HG03439 (cell line): ENCODE measurements around the gene PAQR4.
"Not testable (repeated sequence)": the region's sequence is repeated elsewhere in the genome, so short reads cannot be mapped to it uniquely, and the experiment has no call there.

Source experiments
- ATAC-seq: cut with Tn5 transposase; IDR thresholded peaks from one replicate; pipeline ENCODE4 v1.9.1; 2021; ENCODE audit warnings: mild to moderate bottlenecking, moderate library complexity; ENCODE audit not compliant: unreplicated experiment

Gene PAQR4

DNA sequence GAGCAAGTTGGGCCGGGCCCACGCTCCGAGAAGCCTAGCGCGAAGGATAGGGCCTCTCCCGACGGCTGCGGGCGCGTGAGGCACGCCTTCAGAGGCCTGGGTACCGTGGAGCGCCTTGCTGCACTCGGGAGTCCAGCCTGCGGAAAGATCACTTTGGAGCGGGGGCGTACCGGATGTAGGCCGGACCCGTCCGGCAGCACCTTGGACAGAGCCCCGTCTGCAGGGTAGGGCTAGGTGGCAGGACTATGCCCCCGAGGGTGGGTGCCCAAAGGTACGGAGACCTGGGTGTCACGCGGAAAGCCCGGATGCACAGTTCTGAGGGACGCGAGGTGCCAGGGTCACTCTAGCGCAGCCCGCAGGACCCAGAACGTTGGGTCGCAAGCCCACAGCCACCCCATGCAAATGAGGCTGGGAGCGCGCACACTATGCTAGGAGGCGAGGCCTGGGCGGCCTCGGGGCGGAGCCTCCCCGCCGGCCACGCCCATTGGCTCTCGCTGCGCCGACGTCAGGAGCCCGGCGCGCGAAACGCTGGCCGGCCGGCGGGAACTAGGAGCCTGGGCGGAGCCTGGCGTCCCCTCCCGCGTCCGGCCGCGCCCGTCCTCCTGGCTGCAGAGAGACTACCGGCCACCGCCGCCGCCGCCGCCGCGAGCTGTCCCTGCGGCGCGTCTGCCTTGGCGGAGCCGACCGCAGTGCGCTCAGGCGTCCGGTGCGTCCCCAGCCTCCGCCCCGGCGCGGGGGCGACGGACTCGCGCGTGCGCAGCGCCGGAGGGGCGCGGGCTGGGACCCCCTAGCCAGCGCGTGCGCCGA is at the start of gene PAQR4:
PAQR4 (plus strand) TSS at position 611 of the 807 bp plus-strand sequence. CDS start 327 bp downstream, outside the sequence.
- peak; percentile 70 for ATAC-seq

DNA sequence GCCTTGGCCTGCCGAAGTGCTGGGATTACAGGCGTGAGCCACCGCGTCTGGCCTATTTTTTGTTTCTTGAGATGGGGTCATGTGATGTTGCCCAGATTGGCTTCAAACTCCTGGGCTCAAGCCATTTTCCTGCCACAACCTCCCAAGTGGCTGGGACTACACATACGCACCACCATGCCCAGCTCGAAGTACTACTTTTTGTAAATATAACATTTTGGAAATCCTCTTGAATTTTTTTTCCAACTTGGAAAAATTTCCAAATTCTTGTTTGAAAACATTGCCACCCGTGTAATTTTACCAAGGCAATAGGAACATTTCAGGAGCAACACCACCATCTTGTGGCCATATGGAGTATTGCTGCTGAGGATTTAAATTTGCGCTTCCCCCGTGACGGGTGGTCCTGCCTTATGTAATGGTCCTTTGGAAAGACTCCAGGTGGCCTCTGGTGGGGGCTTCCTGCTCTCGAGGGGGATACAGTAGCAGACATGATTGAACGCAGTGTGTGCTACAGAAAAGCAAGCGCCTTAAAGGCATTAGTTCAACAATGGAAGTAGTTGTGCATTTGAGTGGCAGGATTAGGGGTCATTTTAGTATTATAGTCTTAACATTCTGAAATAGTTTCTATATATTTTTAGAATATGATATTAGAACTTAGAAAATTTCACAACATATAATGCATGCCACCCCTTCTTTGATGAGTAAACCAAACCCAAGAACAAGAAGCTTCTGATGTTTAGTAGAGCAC is 49.5 kb upstream of the PAQR4 start:
- no peak for ATAC-seq

DNA sequence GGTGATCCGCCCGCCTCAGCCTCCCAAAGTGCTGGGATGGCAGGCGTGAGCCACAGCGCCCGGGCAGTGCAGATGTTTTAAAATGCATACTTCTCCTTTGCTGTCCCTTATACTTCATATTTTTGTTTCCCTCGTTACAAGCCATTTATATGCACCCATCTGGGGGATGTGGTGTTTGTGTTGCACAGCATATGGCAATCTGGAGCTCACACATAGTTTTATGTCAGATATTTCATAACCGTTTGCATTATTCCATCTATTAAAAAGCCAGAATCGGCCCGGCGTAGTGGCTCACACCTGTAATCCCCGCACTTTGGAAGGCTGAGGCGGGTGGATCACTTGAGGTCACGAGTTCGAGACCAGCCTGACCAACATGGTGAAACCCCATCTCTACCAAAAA is 45.7 kb upstream of the PAQR4 start:
- no peak for ATAC-seq

DNA sequence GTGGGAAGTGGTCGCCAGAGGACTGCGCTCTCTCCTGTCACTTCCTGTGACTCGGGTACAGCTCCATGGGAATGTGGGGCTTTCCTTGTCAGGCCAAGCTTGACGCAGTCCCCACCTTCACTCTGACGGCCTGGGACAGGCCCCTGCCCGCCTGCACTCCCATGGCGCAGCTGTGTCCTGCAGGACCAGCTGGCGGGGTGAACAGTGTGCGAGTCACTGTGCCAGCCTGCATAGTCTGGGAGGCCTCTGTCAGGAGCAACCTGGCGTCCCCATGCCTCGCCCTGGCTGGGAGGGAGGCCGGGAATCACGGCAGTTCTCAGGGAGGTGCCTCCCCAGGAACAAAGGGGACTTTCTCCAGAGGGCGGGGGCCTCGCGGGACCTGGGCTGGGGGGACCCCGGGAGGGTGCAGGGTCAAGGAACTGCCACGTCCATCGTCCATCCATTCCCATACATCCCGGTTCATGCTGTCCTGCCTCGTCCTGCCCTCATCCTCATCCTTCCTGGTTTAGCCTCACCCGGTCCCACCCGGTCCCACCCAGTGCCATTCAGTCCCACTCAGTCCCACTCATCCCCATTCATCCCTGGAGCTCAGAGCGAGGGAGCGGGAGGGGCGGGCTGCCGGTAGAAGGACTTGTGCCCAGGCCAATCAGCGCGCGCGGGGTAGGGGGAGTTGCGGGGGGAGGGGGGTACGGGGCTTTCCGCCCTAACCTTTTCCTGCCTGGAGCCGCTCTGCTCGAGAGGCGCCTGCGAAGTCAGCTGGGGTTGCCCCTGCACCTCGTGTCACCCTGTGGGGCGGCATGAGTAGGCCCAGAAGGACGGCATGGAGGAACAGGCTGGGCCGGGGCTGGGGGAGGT is 44.0 kb upstream of the PAQR4 start:
- ATAC-seq, result no peak

DNA sequence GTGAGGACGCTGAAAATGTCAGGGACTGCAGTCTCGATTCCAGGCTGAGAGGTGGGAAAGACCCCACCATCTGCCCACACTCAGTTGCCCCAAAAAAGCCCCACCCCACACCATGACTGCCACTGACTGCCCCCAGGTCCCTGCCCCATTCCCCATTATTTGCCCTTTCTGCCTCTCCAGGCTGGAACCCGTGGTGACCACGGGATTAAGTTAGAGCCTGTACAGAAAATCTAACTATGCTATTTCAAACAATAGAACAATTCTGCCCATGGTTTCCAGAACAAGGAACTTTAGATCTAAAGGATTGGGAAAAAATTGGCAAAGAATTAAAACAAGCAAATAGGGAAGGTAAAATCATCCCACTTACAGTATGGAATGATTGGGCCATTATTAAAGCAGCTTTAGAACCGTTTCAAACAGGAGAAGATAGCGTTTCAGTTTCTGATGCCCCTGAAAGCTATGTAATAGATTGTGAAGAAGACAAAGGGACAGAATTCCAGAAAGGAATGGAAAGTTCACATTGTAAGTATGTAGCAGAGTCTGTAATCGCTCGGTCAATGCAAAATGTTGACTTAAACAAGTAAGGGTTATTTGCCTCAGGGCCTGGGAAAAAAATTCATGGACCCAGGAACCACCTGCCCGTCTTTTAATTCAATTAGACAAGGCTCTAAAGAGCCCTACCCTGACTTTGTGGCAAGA is 43.0 kb upstream of the PAQR4 start:
- ATAC-seq, result no peak

DNA sequence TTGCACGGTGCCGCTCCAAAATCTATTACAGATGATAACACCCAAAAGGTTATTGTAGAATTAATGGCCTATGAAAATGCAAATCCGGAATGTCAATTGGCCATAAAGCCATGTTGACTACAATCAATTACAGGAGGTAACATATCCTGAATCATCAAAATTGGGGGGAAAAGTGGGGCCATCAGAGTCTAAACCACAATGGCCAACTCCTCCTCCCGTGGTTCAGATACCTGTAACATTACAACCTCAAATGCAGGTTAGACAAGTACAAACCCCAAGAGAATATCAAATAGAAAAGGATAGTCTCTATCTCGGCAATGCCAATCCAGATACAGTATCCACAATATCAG is 42.5 kb upstream of the PAQR4 start:
- ATAC-seq, result no peak

DNA sequence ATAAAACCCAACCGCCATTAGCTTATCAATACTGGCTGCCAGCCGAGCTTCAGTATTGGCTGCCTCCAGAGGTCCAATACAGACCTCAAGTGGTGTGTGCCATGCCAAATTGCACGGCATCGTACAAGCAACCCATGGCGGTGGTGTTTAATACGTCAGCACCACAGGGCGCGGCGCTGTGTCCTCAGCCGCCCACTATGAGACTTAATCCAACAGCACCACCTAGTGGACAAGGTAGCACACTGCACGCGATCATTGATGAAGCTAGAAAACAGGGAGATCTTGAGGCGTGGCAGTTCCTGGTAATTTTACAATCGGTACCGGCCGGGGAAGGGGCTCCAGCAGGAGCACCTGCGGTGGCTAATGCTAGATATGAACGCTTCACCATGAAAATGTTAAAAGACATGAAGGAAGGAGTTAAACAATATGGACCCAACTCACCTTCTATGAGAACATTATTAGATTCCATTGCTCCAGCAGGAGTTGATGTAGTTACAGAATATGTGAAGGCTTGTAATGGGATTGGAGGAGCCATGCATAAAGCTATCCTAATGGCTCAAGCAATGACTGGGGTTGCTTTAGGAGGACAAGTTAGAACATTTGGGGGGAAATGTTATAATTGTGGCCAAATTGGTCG is 42.0 kb upstream of the PAQR4 start:
- ATAC-seq, result peak; percentile 52

DNA sequence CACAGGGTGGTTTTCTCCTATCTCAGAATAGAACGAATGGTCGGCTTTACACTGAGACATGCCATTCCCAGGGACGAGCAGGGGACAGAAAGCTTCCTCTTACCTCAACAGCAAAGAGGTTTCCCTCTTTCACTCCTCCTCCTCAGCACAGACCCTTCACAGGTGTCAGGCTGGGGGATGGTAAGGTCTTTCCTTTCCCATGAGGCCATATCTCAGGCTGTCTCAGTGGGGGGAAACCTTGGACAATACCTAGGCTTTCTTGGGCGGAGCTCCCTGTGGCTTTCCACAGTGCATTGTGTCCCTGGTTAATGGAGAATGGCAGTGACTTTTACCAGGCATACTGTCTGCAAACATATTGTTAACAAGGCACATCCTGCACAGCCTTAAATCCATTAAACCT is 41.0 kb upstream of the PAQR4 start:
- ATAC-seq, result not testable (repeated sequence)

DNA sequence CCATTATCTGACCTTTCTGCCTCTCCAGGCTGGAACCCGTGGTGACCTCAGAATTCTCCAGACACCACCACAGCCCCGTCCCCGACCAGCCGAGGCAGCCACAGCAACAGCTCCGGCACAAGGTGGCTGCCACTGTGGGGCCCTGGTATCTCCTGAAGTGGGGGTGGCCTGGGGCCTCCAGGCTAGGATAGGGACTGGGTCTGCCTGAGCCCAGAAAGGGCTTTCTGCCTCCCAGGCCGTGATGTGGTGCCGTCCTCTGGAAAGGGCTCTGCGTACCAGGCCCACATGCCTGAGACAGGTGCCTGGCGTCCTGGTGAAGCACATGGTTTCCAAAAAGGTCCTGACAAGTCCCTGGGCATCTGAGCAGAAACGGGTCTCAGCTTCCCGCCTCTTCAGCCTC is 40.4 kb upstream of the PAQR4 start:
- ATAC-seq, result no peak

DNA sequence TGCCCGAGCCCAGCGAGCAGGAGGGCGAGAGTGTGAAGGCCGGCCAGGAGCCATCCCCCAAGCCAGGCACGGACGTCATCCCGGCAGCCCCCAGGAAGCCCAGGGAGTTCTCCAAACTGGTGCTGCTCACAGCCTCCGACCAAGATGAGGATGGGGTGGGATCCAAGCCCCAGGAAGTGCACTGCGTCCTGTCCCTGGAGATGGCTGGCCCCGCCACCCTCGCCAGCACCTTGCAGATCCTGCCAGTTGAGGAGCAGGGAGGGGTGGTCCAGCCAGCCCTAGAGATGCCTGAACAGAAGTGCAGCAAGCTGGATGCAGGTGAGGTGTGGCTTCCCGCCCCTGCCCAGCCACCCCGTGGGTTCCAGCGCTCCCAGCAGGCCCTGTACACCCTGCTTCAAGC is 39.5 kb upstream of the PAQR4 start:
- no peak for ATAC-seq

DNA sequence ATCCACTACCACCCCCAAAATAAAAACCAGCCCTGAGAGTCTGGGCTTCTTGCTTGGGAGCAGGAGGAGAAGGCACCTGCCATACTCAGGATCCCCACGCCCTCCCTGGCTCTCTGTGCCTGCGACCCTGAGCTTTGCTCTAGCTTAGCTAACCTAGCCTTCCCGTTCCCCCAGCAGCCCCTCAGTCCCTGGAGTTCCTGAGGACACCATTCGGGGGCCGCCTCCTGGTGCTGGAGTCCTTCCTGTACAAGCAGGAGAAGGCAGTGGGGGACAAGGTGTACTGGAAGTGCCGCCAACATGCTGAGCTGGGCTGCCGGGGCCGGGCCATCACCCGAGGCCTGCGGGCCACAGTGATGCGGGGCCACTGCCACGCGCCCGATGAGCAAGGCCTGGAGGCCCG is 38.9 kb upstream of the PAQR4 start:
- no peak for ATAC-seq

DNA sequence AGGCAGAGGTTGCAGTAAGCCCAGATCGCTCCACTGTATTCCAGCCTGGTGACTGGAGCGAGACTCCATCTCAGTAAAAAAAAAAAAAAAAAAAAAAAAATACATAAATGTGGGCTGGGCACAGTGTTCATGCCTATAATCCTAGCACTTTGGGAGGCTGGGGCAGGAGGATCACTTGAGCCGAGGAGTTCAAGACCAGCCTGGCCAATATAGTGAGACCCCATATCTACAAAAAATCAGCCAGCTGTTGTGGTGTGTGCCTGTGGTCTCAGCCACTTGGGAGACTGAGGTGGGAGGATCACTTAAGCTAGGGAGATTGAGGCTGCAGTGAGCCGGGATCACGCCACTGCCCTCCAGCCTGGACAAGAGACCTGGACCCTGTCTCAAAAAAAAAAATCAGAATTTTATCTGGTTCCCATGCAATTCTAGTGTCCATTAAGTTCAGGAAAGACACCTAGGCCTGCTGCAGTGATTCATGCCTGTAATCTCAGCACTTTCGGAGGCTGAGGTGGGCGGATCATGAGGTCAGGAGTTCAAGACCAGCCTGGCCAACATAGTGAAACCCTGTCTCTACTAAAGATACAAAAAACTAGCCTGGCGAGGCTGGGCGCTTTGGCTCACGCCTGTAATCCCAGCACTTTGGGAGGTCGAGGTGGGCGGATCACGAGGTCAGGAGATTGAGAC is 37.8 kb upstream of the PAQR4 start:
- ATAC-seq, result not testable (repeated sequence)

DNA sequence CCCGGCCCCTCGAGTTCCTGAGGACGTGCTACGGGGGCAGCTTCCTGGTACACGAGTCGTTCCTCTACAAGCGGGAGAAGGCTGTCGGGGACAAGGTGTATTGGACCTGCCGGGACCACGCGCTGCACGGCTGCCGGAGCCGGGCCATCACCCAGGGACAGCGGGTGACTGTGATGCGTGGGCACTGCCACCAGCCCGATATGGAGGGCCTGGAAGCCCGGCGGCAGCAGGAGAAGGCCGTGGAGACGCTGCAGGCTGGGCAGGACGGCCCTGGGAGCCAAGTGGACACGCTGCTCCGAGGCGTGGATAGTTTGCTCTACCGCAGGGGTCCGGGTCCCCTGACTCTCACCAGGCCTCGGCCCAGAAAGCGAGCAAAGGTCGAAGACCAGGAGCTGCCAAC is 36.0 kb upstream of the PAQR4 start:
- no peak for ATAC-seq

DNA sequence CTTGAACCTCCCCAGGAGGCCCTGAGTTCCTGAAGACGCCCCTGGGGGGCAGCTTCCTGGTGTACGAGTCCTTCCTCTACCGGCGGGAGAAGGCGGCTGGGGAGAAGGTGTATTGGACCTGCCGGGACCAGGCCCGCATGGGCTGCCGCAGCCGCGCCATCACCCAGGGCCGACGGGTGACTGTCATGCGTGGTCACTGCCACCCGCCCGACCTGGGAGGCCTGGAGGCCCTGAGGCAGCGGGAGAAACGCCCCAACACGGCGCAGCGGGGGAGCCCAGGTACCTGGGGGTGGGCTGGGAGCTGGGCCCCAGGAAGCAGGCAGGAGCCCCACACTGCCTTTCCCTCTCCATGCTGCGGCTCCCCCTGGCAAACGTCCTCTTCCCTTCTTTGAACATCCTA is 35.4 kb upstream of the PAQR4 start:
- no peak for ATAC-seq

DNA sequence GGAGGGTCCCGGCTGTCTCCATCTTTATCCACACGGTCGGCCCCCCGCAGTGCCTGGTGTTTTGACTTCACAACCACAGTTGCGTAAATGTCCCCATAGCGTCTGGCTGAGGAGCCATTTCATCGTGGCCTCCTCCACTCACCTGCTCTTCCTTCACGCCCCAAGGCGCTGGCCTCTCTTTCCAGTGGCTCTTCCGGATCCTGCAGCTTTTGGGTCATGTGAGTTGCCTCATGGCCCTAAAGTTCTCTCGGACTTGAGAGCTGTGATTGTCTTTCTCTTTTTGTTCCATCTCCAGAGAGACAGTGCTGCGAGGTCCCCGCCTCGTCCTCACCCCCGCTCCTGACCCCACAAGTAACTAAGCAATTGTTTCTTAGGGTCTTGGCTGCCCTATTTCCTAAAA is 34.7 kb upstream of the PAQR4 start:
- ATAC-seq, result no peak

DNA sequence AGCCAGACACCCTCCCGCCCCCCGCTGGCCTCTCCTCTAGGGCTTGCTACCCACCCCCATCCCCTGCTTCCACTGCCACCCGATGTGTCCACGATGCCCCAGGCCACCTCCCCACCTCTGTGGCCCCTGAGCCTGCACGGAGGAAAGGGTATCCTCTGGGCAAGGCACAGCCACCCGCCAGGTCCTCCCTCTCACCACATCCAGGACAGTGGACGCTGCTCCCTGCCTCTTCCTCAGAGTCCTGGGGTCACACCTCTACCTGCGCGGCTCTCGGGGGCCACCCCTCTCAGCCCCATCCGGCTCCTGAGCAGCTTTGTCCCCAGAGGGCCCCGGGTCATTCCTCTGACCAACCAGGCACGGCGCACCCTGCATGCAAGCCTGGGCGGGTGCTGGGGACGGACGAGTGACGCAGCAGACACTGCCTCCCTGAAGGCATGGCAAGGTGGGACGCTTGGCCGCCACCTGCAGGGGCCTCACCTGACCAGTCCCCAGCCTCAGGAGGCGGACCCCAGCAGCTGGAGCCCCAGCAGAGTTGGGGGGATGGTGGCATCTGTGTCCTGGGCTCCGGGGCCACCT is 32.6 kb upstream of the PAQR4 start:
- no peak for ATAC-seq

DNA sequence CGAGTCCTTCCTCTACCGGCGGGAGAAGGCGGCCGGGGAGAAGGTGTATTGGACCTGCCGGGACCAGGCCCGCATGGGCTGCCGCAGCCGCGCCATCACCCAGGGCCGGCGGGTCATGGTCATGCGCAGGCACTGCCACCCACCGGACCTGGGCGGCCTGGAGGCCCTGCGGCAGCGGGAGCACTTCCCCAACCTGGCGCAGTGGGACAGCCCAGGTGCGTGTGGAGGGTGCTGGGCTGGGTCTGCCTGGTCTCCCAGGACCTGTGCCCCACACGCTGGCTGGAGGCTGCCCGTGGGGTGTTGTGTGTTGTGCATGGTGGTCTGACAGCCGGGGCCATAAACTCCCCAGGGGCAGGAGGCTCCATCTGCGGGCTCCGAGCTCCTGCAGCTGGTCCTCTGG is 32.0 kb upstream of the PAQR4 start:
- no peak for ATAC-seq

DNA sequence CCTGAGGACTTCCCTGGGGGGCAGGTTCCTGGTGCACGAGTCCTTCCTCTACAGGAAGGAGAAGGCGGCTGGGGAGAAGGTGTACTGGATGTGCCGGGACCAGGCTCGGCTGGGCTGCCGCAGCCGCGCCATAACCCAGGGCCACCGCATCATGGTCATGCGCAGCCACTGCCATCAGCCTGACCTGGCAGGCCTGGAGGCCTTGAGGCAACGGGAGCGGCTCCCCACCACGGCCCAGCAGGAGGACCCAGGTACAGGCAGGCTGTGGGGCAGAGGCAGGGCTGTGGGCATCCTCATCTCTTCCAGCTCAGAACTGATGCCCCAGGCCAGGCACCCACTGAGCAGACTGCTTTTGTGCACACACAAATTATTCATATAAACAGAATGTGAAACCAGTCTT is 30.9 kb upstream of the PAQR4 start:
- no peak for ATAC-seq

DNA sequence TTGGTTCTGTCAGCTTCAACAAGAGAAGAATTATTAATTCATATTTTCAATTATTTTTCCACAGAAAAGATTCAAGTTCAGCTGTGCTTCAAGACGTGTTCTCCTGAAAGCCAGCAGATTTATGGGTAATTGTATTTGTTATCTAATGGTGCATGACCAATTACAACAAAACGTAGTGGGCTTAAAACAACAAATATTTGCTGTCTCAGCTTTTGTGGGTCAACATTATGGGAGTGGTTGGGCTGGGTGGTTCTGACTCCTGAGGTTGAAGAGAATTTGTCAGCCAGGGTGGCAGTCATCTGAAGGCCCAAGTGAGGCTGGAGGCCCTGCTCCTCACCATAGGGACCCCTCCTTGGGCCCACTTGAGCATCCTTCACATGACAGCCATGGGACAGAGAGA is 29.2 kb upstream of the PAQR4 start:
- ATAC-seq, result no peak

DNA sequence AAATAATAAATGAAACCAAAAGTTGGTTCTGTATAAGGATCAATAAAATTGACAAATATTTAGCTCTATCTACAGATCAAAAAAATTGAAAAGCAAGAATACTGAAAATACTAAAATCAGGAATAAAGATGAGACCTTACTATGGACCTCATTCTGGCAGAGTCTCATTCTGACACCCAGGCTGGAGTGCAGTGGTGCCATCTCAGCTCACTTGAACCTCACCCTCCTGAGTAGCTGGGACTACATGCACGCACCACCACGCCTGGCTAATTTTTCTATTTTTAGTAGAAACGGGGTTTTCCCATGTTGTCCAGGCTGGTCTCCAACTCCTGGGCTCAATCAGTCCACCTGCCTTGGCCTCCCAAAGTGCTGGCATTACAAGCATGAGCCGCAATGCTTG is 27.1 kb upstream of the PAQR4 start:
- no peak for ATAC-seq
